Natural killer cell (primary cell): ENCODE measurements around the gene RRP1B. TPM values are rescaled to one million over a fixed set of nuclear protein-coding genes. Genes with fewer than 3 reads are reported as not detected.

ENCODE experiments used
- ATAC-seq, 3 donors: fragments of 150-1000 bp in 2 of 3; fragments of 200-7000 bp in 1 of 3; cut with Tn5 transposase; 1 replicate in 1 of 3; 2 replicates in 2 of 3; pipeline ENCODE4 v1.10.0; 2021; ENCODE audit warnings: mild to moderate bottlenecking in 2 of 3, moderate library complexity in 2 of 3
- DNase-seq, 2 donors: peaks; one replicate each; pipeline versions ENCODE4 v3.0.0 to v3.0.0-alpha.2; 2013 to 2021; ENCODE audit warnings: mixed read lengths in 1 of 2
- H3K27ac ChIP-seq: one replicate; pipeline ENCODE4 v1.5.1; 2013; ENCODE audit warnings: mild to moderate bottlenecking, low read length
- H3K27me3 ChIP-seq: one replicate; pipeline ENCODE4 v1.6.1; 2013; ENCODE audit warnings: low read length; ENCODE audit not compliant: control insufficient read depth, insufficient read depth
- H3K36me3 ChIP-seq: one replicate; pipeline ENCODE4 v1.6.1; 2013; ENCODE audit warnings: low read length; ENCODE audit not compliant: control insufficient read depth, insufficient read depth
- H3K4me1 ChIP-seq: one replicate; pipeline ENCODE4 v1.6.1; 2013; ENCODE audit warnings: low read length; ENCODE audit not compliant: control insufficient read depth, insufficient read depth
- H3K4me3 ChIP-seq: one replicate; pipeline ENCODE4 v1.5.1; 2013; ENCODE audit warnings: low read length
- H3K9me3 ChIP-seq: one replicate; pipeline ENCODE4 v1.6.1; 2013; ENCODE audit warnings: low read length; ENCODE audit not compliant: control insufficient read depth, insufficient read depth
- H3K27ac Mint-ChIP-seq, 2 donors: one replicate each; pipeline ENCODE4 v1.8.0; 2022; ENCODE audit warnings: mild to moderate bottlenecking in 2 of 2, mixed read lengths in 2 of 2, moderate library complexity in 1 of 2
- H3K27me3 Mint-ChIP-seq, 2 donors: one replicate each; pipeline ENCODE4 v1.8.0; 2022; ENCODE audit warnings: low read depth in 2 of 2, mixed read lengths in 2 of 2
- H3K36me3 Mint-ChIP-seq: one replicate; pipeline ENCODE4 v1.8.0; 2022; ENCODE audit warnings: mixed read lengths
- H3K4me1 Mint-ChIP-seq, 2 donors: one replicate each; pipeline ENCODE4 v1.8.0; 2022; ENCODE audit warnings: mixed read lengths in 2 of 2
- H3K4me3 Mint-ChIP-seq: one replicate; pipeline ENCODE4 v1.8.0; 2022; ENCODE audit warnings: mild to moderate bottlenecking, moderate library complexity, mixed read lengths
- H3K9me3 Mint-ChIP-seq, 2 donors: one replicate each; pipeline ENCODE4 v1.8.0; 2022; ENCODE audit warnings: mixed read lengths in 2 of 2
- CTCF ChIP-seq: fragments of 200-600 bp; IDR thresholded peaks from one replicate; pipeline ENCODE4 v1.8.0; 2022; ENCODE audit warnings: antibody characterized with exemption
- WGBS: methylation state at CpG from one replicate; pipeline ENCODE4 v1.1.7; 2013; ENCODE audit warnings: missing lambda C conversion rate; ENCODE audit not compliant: insufficient coverage; 5-methylcytosine and 5-hydroxymethylcytosine counted together
- intact Hi-C: fragments of 100-400 bp; cut with micrococcal nuclease; formaldehyde crosslinking; loops from one replicate; pipeline ENCODE4 v1.14.2; 2022
- total RNA-seq, 4 donors: library from RNA; stranded (reverse); fragments of 120-200 nt in 1 of 4; gene quantifications; one replicate each; pipeline versions ENCODE4 v1.2.3 to v1.2.4, GENCODE V29; 2013 to 2022

RRP1B gene
- total RNA-seq, 3 donors from 2014 or later (not counting 1 experiment from before 2014, with no cell fraction given) = 18.1 to 28.4 (median 25.0) TPM

DNA sequence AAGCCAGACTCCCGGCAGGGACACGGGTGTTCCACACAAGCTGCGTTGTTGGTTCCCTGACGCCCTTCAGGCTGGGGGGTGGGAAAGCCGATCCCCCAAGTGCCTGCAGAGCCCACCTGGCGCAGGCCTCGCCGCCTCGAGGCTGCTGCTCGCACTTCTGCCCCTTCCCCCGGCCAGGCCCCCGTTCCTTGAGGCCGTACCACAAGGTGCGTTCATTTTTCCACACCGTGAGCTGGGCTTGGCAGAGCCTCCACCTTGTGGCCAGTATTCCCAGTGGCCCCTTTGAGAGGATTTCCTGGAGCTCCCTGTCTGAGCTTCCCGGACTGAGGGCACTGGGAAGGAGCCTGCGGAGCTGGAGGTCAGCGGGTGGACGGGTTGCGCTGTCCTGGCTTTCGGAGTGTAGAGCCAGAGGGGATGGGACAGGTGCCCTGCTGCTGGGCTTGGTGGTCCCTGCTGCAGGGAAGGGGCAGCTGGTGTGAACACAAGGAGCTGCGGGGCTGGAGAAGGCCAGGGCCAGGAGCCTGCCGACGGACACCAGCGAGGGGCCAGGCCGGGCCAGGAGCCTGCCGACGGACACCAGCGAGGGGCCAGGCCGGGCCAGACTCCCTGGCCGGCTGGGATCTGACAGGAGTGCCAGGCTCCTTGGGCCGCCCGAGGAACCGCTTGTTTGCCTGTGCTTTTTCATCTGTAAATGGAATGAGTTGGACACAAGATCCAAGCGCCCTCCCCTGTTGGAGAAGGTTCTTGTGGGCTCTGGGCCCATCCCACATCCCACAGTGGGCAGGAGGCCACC lies 78.0 kb downstream of the RRP1B start:
- DNase-seq (no peak), ATAC-seq (no peak)
- Mint-ChIP-seq H3K36me3 (no peaks in the 10 kb centered on the region), H3K4me3 (no peak overlapping the region), H3K9me3 (no peaks in the 10 kb centered on the region), H3K4me1 (peaks cover 17 to 19% of the 10 kb centered on the region in 2 donors), H3K27me3 (no peaks in the 10 kb centered on the region), H3K27ac (no peak overlapping the region)
- Histone ChIP-seq H3K4me1 (peaks cover 37% of the 10 kb centered on the region), H3K4me3 (no peak overlapping the region), H3K9me3 (no peaks in the 10 kb centered on the region), H3K36me3 (peaks cover 6% of the 10 kb centered on the region), H3K27ac (no peak overlapping the region), H3K27me3 (no peaks in the 10 kb centered on the region)
- 97% methylated on average over 35 of the region's 35 CpGs for WGBS
- TF ChIP-seq CTCF = no peak
- intact Hi-C loops = no loop called here

- H3K36me3 ChIP-seq = peaks cover 16% of the 10 kb centered on the region
- H3K4me3 ChIP-seq = no peak overlapping the region
- no peaks in the 10 kb centered on the region for H3K27me3 Mint-ChIP-seq
- no peaks in the 10 kb centered on the region for H3K27me3 ChIP-seq
- H3K27ac Mint-ChIP-seq = peak overlapping the region in 1 of 2 donors; percentile 64
- H3K4me1 ChIP-seq = peaks cover 24% of the 10 kb centered on the region
- H3K4me1 Mint-ChIP-seq = peaks cover 10 to 17% of the 10 kb centered on the region in 2 donors
- H3K9me3 ChIP-seq = no peaks in the 10 kb centered on the region
- no peak for TF ChIP-seq CTCF
- H3K9me3 Mint-ChIP-seq = no peaks in the 10 kb centered on the region
- H3K27ac ChIP-seq = no peak overlapping the region
- ATAC-seq = peak in 2 of 3 donors; percentile 14 to 38
- intact Hi-C loops = no loop called here
- peak in 1 of 2 donors; percentile 46 for DNase-seq
- H3K36me3 Mint-ChIP-seq = no peaks in the 10 kb centered on the region
- H3K4me3 Mint-ChIP-seq = no peak overlapping the region
- WGBS = 93% methylated on average over 24 of the region's 25 CpGs
Observed at GRCh38 chr21:43739621-43740435, 80.5 kb downstream of the RRP1B start.

DNA sequence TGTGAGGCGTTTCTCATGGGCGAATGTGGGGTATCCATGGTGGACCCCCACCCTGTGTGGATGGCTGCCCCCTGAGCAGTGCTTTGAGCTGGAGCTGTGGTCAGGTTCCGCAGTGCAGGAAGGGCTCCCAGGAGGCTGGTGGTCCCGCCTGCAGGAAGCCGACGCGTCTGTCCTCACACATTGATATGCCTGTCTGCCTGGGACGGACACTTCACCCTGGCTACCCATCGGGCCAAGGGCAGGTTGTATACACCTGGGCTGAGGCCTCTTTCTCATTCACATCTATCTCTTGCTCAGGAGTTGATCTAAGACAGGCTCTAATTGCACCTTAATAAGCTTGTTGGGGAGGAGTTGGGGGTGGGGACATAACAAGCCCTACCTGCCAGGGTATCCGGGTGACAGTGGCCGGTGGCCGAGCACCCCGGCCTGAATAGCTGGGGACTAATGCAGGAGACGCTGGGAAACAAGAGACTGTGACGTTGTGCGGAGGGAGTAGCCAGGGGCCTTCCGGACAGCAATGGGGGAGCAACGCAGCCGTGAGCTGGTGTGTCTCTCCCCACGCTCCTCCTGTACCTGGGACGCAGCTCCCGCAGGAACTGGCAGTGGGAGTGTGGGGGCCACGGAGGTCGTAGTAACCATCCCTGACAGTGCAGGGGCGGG lies 81.3 kb downstream of the RRP1B start:
- Mint-ChIP-seq H3K4me1 (peaks cover 10 to 17% of the 10 kb centered on the region in 2 donors), H3K36me3 (no peaks in the 10 kb centered on the region), H3K27me3 (no peaks in the 10 kb centered on the region), H3K27ac (peak overlapping the region; percentile 54 to 61), H3K4me3 (peak overlapping the region; percentile 67), H3K9me3 (no peaks in the 10 kb centered on the region)
- 83% methylated on average over 25 of the region's 25 CpGs for WGBS
- H3K4me1 ChIP-seq = peaks cover 16% of the 10 kb centered on the region
- no peak overlapping the region for H3K4me3 ChIP-seq
- intact Hi-C loops = no loop called here
- peak in 1 of 2 donors; percentile 81 for DNase-seq
- peaks cover 19% of the 10 kb centered on the region for H3K36me3 ChIP-seq
- peak; percentile 19 to 62 (median 24) for ATAC-seq
- no peaks in the 10 kb centered on the region for H3K9me3 ChIP-seq
- no peak overlapping the region for H3K27ac ChIP-seq
- TF ChIP-seq CTCF = no peak
- H3K27me3 ChIP-seq = no peaks in the 10 kb centered on the region
